Spleen (tissue), 13 donors: ENCODE measurements around the gene SEMG1. TPM values are rescaled to one million over a fixed set of nuclear protein-coding genes. Genes with fewer than 3 reads are reported as not detected.

Experiments used
- DNase-seq: peaks from one replicate; pipeline ENCODE4 v3.0.0-alpha.2; 2020
- H3K27ac ChIP-seq, 8 donors: fragments of 200-600 bp; sonication (generic) in 7 of 8; 1 replicate in 4 of 8; 2 replicates in 4 of 8; pipeline versions ENCODE4 v1.5.0 to v1.8.0; 2016 to 2021; ENCODE audit warnings: inconsistent platforms in 4 of 8, mild to moderate bottlenecking in 4 of 8, moderate library complexity in 1 of 8
- H3K27me3 ChIP-seq, 7 donors: fragments of 200-600 bp; sonication (generic) in 6 of 7; replicated peaks in 1 of 7; 1 replicate in 4 of 7; 2 replicates in 3 of 7; pipeline versions ENCODE4 v1.5.0 to v1.8.0; 2016 to 2021; ENCODE audit warnings: inconsistent platforms in 3 of 7, mild to moderate bottlenecking in 1 of 7
- H3K36me3 ChIP-seq, 6 donors: fragments of 200-600 bp; sonication (generic) in 5 of 6; 1 replicate in 4 of 6; 2 replicates in 2 of 6; pipeline versions ENCODE4 v1.5.0 to v1.8.0; 2016 to 2021; ENCODE audit warnings: inconsistent platforms in 2 of 6
- H3K4me1 ChIP-seq, 6 donors: fragments of 200-600 bp; sonication (generic) in 5 of 6; 1 replicate in 3 of 6; 2 replicates in 3 of 6; pipeline versions ENCODE4 v1.5.0 to v1.8.0; 2016 to 2021; ENCODE audit warnings: inconsistent platforms in 3 of 6
- H3K4me3 ChIP-seq, 8 donors: fragments of 200-600 bp; sonication (generic) in 7 of 8; 1 replicate in 4 of 8; 2 replicates in 4 of 8; pipeline versions ENCODE4 v1.5.0 to v1.8.0; 2016 to 2021; ENCODE audit warnings: inconsistent platforms in 4 of 8, mild to moderate bottlenecking in 4 of 8, moderate library complexity in 2 of 8
- H3K9me3 ChIP-seq, 8 donors: fragments of 200-600 bp; sonication (generic) in 7 of 8; 1 replicate in 4 of 8; 2 replicates in 4 of 8; pipeline versions ENCODE4 v1.5.0 to v1.8.0; 2016 to 2021; ENCODE audit warnings: inconsistent platforms in 4 of 8
- CTCF ChIP-seq, 11 experiments: fragments of 200-600 bp in 7 of 11; fragments of 450-650 bp in 4 of 11; sonication (generic) in 4 of 11; IDR thresholded peaks in 8 of 11; conservative IDR thresholded peaks in 3 of 11; 1 replicate in 7 of 11; 2 replicates in 4 of 11; pipeline versions ENCODE4 v1.4.0 to v1.8.0; 2016 to 2021; ENCODE audit warnings: antibody characterized with exemption in 11 of 11, inconsistent platforms in 4 of 11, mild to moderate bottlenecking in 1 of 11
- POLR2A ChIP-seq, 3 donors: fragments of 450-650 bp; IDR thresholded peaks; one replicate each; pipeline ENCODE4 v1.5.1; 2017; ENCODE audit warnings: antibody characterized with exemption in 3 of 3, mild to moderate bottlenecking in 1 of 3
- POLR2AphosphoS5 ChIP-seq, 3 donors: sonication (generic); formaldehyde crosslinking; IDR thresholded peaks; one replicate each; pipeline ENCODE4 v1.5.1; 2017; ENCODE audit warnings: antibody characterized with exemption in 3 of 3
- WGBS, 5 donors: extraction: QIAGEN DNeasy Blood & Tissue Kit in 3 of 5; methylation state at CpG; one replicate each; pipeline versions ENCODE4 v1.1.5 to v1.1.7; 2013 to 2018; 5-methylcytosine and 5-hydroxymethylcytosine counted together
- intact Hi-C: fragments of 100-400 bp; cut with DNase I; formaldehyde crosslinking; loops from one replicate; pipeline ENCODE4 v1.15.0; 2023; ENCODE audit warnings: low total_unique reads
- long read RNA-seq, 2 donors: transcript quantifications; one replicate each; lab custom pipeline, GENCODE V29; 2026
- polyA plus RNA-seq, 3 donors: library from polyadenylated mRNA; stranded (reverse); fragments of 200-250 nt; gene quantifications; one replicate each; pipeline ENCODE4 v1.2.1, GENCODE V29; 2013
- total RNA-seq, 7 donors: library from RNA; depleted of rRNA in 3 of 7; stranded (reverse); fragments of >200 nt in 3 of 7; fragmentation: NEBNext Ultra II Directional in 4 of 7; extraction: Animal tissue kit (Norgen Biotek cat#: 25700) in 4 of 7; gene quantifications; one replicate each; pipeline versions ENCODE4 v1.1.0 to v1.2.1, GENCODE V29; 2016 to 2021
- donor health status: healthy with polysubstance abuse.
- donor health status: DM: no; HTN: no; CAD: no; lungs with moderate emphysema.
- donor health status: DM: no; HTN: no; CAD: no.
- donor health status: Bipolar disorder and iron deficiency.
- donor health status: healthy.
- donor health status: DM: no; HTN: no; CAD: no.
- donor health status: DM: yes; HTN: yes; CAD: no.

The SEMG1 gene
- total RNA-seq (under 1 TPM in 1 of 7 donors, not detected in 6; 0.72 TPM), polyA plus RNA-seq (not detected)
- long read RNA-seq, donor 1, result 0 reads
- long read RNA-seq, donor 2, result 0 reads

GRCh38 chr20:45206725-45207124 is at the start of gene SEMG1:
SEMG1 (plus strand) TSS chr20:45207033; CDS start chr20:45207054, 21 bp downstream.
- Histone ChIP-seq H3K36me3 (no peaks in the 10 kb centered on the region), H3K9me3 (peaks cover 0 to 21% (median 11%) of the 10 kb centered on the region in 8 donors), H3K27me3 (peaks cover 0 to 55% (median 0%) of the 10 kb centered on the region in 7 donors), H3K4me1 (no peaks in the 10 kb centered on the region), H3K4me3 (no peak within 1 kb of the TSS), H3K27ac (no peak within 1 kb of the TSS)
- TF ChIP-seq POLR2AphosphoS5 (IDR thresholded peaks at IDR 0.05) (no peak), POLR2A (IDR thresholded peaks at IDR 0.05) (no peak), CTCF (IDR thresholded peaks at IDR 0.05 in 8 of 11, conservative IDR thresholded peaks at IDR 0.05 in 3 of 11) (no peak)
- 7 to 18% (median 13%) methylated on average over 1 of the region's 1 CpG for WGBS, 5 donors
- no peak for DNase-seq
- intact Hi-C loops, result no loop called here

GRCh38 chr20:45157962-45158361 is 48.9 kb upstream of the SEMG1 start:
- 34 to 58% (median 47%) methylated on average over 1 of the region's 1 CpG for WGBS, 5 donors
- no peak for TF ChIP-seq CTCF (IDR thresholded peaks at IDR 0.05 in 8 of 11, conservative IDR thresholded peaks at IDR 0.05 in 3 of 11)
- no peak for TF ChIP-seq POLR2AphosphoS5 (IDR thresholded peaks at IDR 0.05)
- peak overlapping the region in 1 of 8 donors; percentile 80 for H3K27ac ChIP-seq
- no peak overlapping the region for H3K4me3 ChIP-seq
- intact Hi-C loops, result no loop called here
- H3K4me1 ChIP-seq, result peaks cover 0 to 17% (median 0%) of the 10 kb centered on the region in 6 donors
- no peak for DNase-seq
- H3K9me3 ChIP-seq, result peaks cover 0 to 76% (median 40%) of the 10 kb centered on the region in 8 donors
- H3K27me3 ChIP-seq, result peaks cover 0 to 29% (median 0%) of the 10 kb centered on the region in 7 donors
- H3K36me3 ChIP-seq, result no peaks in the 10 kb centered on the region

GRCh38 chr20:45163083-45163803 is 43.6 kb upstream of the SEMG1 start:
- Histone ChIP-seq H3K4me3 (no peak overlapping the region), H3K9me3 (peaks cover 0 to 82% (median 35%) of the 10 kb centered on the region in 8 donors), H3K36me3 (no peaks in the 10 kb centered on the region), H3K4me1 (no peaks in the 10 kb centered on the region), H3K27me3 (peaks cover 0 to 24% (median 6%) of the 10 kb centered on the region in 7 donors), H3K27ac (no peak overlapping the region)
- TF ChIP-seq POLR2A (IDR thresholded peaks at IDR 0.05), result no peak
- TF ChIP-seq POLR2AphosphoS5 (IDR thresholded peaks at IDR 0.05), result no peak
- no peak for TF ChIP-seq CTCF (IDR thresholded peaks at IDR 0.05 in 8 of 11, conservative IDR thresholded peaks at IDR 0.05 in 3 of 11)
- DNase-seq, result no peak
- intact Hi-C loops, result no loop called here
- WGBS, 5 donors, result 53 to 75% (median 69%) methylated on average over 1 of the region's 1 CpG

- Histone ChIP-seq H3K27ac (no peak overlapping the region), H3K36me3 (no peaks in the 10 kb centered on the region), H3K9me3 (peaks cover 0 to 73% (median 26%) of the 10 kb centered on the region in 8 donors), H3K4me3 (no peak overlapping the region), H3K4me1 (no peaks in the 10 kb centered on the region), H3K27me3 (peaks cover 0 to 21% (median 6%) of the 10 kb centered on the region in 7 donors)
- 76 to 89% (median 86%) methylated on average over 1 of the region's 1 CpG for WGBS, 5 donors
- no peak for TF ChIP-seq CTCF (IDR thresholded peaks at IDR 0.05 in 8 of 11, conservative IDR thresholded peaks at IDR 0.05 in 3 of 11)
- TF ChIP-seq POLR2AphosphoS5 (IDR thresholded peaks at IDR 0.05), result no peak
- no peak for TF ChIP-seq POLR2A (IDR thresholded peaks at IDR 0.05)
- no peak for DNase-seq
- intact Hi-C loops, result no loop called here
These were observed 41.9 kb upstream of the SEMG1 start for GRCh38 chr20:45164906-45165305.
